ENCODE results near the gene RIN1.

Gene RIN1

DNA sequence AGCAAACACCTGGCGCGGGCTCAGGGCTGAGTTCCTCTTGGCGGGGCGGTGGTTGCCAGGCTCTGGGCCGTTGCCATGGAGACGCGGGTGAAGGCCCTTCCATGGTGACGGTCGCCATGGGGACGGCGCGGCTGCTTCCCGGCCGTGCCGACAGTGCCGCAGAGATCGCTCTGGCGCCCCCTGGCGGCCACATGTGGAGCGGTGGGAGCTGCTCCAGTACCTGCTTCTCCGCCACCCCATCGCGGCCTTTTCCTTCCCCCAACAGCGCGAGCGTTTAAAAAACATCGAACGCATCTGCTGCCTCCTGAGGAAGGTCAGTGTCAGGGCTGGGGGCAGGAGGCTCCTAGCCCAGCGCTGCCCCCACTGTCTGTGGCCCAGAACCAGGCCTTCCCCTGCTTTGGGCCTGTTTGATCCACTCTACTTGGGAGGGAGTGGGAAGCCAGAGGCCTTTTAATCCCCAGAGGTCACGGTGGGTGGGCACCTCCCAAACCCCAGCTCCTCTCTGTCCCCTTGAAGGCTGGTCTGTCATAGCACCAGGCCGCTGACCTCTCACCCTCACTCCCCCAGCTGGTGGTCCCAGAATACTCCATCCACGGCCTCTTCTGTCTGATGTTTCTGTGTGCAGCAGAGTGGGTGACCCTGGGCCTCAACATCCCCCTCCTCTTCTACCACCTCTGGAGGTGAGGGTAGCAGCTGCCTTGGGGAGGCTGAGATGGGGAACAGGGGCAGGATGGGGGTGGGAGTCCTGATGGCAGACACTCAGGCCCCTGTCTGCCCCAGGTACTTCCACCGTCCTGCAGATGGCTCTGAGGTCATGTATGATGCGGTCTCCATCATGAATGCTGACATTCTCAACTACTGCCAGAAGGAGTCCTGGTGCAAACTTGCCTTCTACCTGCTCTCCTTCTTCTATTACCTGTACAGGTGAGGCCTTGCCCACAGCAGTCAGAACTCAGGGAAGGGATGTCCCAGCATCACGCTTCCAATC, 53.5 kb downstream of the RIN1 start:
- peak; percentile 99 for DNase-seq (ENCODE audit: low read depth, low spot score)

Data from astrocyte of the hippocampus (primary cell).